ENCODE results near the gene NXPH4.
A peak's percentile ranks its signal among the peaks of the same experiment; 100 is the strongest.

NXPH4 gene
- total RNA-seq, result 0 to 9.2 (median 0.78) reads per million in 9 experiments

- peak; percentile 25 for ATAC-seq (replicated peaks)
- Mint-ChIP-seq H3K27ac (peak within 1 kb of the TSS; percentile 70 to 81), H3K4me3 (peak within 1 kb of the TSS; percentile 84 to 85), H3K4me1 (ENCODE audit: low read depth in 2 of 2) (peaks cover 40 to 43% of the 10 kb centered on the region in 2 donors), H3K9me3 (no peaks in the 10 kb centered on the region), H3K27me3 (peaks cover 71 to 85% of the 10 kb centered on the region in 2 donors), H3K36me3 (ENCODE audit: insufficient read depth) (peaks cover 23% of the 10 kb centered on the region)
- DNase-seq, result no peak
Observed at GRCh38 chr12:57216014-57216911, at the start of gene NXPH4. TSS of gene NXPH4 (plus strand) at chr12:57216794. CDS start at chr12:57216970, 176 bp downstream.

- peaks cover 0 to 10% of the 10 kb centered on the region in 2 donors for H3K27me3 Mint-ChIP-seq
- DNase-seq (no peak), ATAC-seq (replicated peaks) (no peak)
- H3K9me3 Mint-ChIP-seq, result no peaks in the 10 kb centered on the region
- H3K4me1 Mint-ChIP-seq (ENCODE audit: low read depth in 2 of 2), result no peaks in the 10 kb centered on the region
- no peak overlapping the region for H3K27ac Mint-ChIP-seq
- H3K36me3 Mint-ChIP-seq (ENCODE audit: insufficient read depth), result no peaks in the 10 kb centered on the region
- no peak overlapping the region for H3K4me3 Mint-ChIP-seq
Observed at GRCh38 chr12:57166971-57167371, 49.6 kb upstream of the NXPH4 start.

- H3K4me3 Mint-ChIP-seq, result no peak overlapping the region
- H3K9me3 Mint-ChIP-seq, result no peaks in the 10 kb centered on the region
- H3K27ac Mint-ChIP-seq, result peak overlapping the region in 1 of 2 donors; percentile 63
- DNase-seq (no peak), ATAC-seq (replicated peaks) (no peak)
- no peaks in the 10 kb centered on the region for H3K36me3 Mint-ChIP-seq (ENCODE audit: insufficient read depth)
- peaks cover 0 to under 1% of the 10 kb centered on the region in 2 donors for H3K4me1 Mint-ChIP-seq (ENCODE audit: low read depth in 2 of 2)
- peaks cover 0 to 10% of the 10 kb centered on the region in 2 donors for H3K27me3 Mint-ChIP-seq
Observed at GRCh38 chr12:57168058-57168457, 48.5 kb upstream of the NXPH4 start.

- Mint-ChIP-seq H3K4me3 (no peak overlapping the region), H3K27me3 (peaks cover 0 to 10% of the 10 kb centered on the region in 2 donors), H3K27ac (no peak overlapping the region), H3K4me1 (ENCODE audit: low read depth in 2 of 2) (peaks cover 0 to 2% of the 10 kb centered on the region in 2 donors), H3K36me3 (ENCODE audit: insufficient read depth) (no peaks in the 10 kb centered on the region), H3K9me3 (no peaks in the 10 kb centered on the region)
- ATAC-seq (replicated peaks) (no peak), DNase-seq (no peak)
Observed at GRCh38 chr12:57169046-57169795, 47.4 kb upstream of the NXPH4 start.

- Mint-ChIP-seq H3K4me3 (no peak overlapping the region), H3K4me1 (ENCODE audit: low read depth in 2 of 2) (peaks cover 0 to 2% of the 10 kb centered on the region in 2 donors), H3K9me3 (no peaks in the 10 kb centered on the region), H3K27ac (no peak overlapping the region), H3K27me3 (peaks cover 0 to 3% of the 10 kb centered on the region in 2 donors), H3K36me3 (ENCODE audit: insufficient read depth) (no peaks in the 10 kb centered on the region)
- ATAC-seq (replicated peaks) (no peak), DNase-seq (no peak)
Observed at GRCh38 chr12:57169969-57170368, 46.6 kb upstream of the NXPH4 start.

- no peak for DNase-seq
- H3K36me3 Mint-ChIP-seq (ENCODE audit: insufficient read depth), result no peaks in the 10 kb centered on the region
- no peak overlapping the region for H3K4me3 Mint-ChIP-seq
- H3K27me3 Mint-ChIP-seq, result no peaks in the 10 kb centered on the region
- peaks cover 0 to 2% of the 10 kb centered on the region in 2 donors for H3K4me1 Mint-ChIP-seq (ENCODE audit: low read depth in 2 of 2)
- H3K9me3 Mint-ChIP-seq, result no peaks in the 10 kb centered on the region
- no peak for ATAC-seq (replicated peaks)
- peak overlapping the region in 1 of 2 donors; percentile 65 for H3K27ac Mint-ChIP-seq
Observed at GRCh38 chr12:57170408-57170807, 46.2 kb upstream of the NXPH4 start.

GRCh38 chr12:57170927-57171326 is 45.7 kb upstream of the NXPH4 start:
- Mint-ChIP-seq H3K4me3 (no peak overlapping the region), H3K36me3 (ENCODE audit: insufficient read depth) (no peaks in the 10 kb centered on the region), H3K4me1 (ENCODE audit: low read depth in 2 of 2) (peaks cover 0 to 2% of the 10 kb centered on the region in 2 donors), H3K9me3 (no peaks in the 10 kb centered on the region), H3K27me3 (no peaks in the 10 kb centered on the region), H3K27ac (peak overlapping the region in 1 of 2 donors; percentile 65)
- ATAC-seq (replicated peaks) (no peak), DNase-seq (no peak)

- no peak overlapping the region for H3K4me3 Mint-ChIP-seq
- H3K9me3 Mint-ChIP-seq, result no peaks in the 10 kb centered on the region
- no peaks in the 10 kb centered on the region for H3K36me3 Mint-ChIP-seq (ENCODE audit: insufficient read depth)
- H3K4me1 Mint-ChIP-seq (ENCODE audit: low read depth in 2 of 2), result peaks cover 0 to 2% of the 10 kb centered on the region in 2 donors
- peak overlapping the region in 1 of 2 donors; percentile 35 for H3K27ac Mint-ChIP-seq
- no peaks in the 10 kb centered on the region for H3K27me3 Mint-ChIP-seq
- no peak for DNase-seq
- ATAC-seq (replicated peaks), result no peak
Observed at GRCh38 chr12:57171668-57172067, 44.9 kb upstream of the NXPH4 start.

- Mint-ChIP-seq H3K36me3 (ENCODE audit: insufficient read depth) (no peaks in the 10 kb centered on the region), H3K9me3 (no peaks in the 10 kb centered on the region), H3K4me1 (ENCODE audit: low read depth in 2 of 2) (peaks cover 0 to 2% of the 10 kb centered on the region in 2 donors), H3K27ac (no peak overlapping the region), H3K4me3 (no peak overlapping the region), H3K27me3 (peaks cover 2% of the 10 kb centered on the region in 2 donors)
- DNase-seq (no peak), ATAC-seq (replicated peaks) (peak; percentile 32)
Observed at GRCh38 chr12:57173089-57173488, 43.5 kb upstream of the NXPH4 start.

- Mint-ChIP-seq H3K9me3 (no peaks in the 10 kb centered on the region), H3K27me3 (peaks cover 6 to 8% of the 10 kb centered on the region in 2 donors), H3K4me1 (ENCODE audit: low read depth in 2 of 2) (peaks cover 0 to 2% of the 10 kb centered on the region in 2 donors), H3K4me3 (no peak overlapping the region), H3K36me3 (ENCODE audit: insufficient read depth) (no peaks in the 10 kb centered on the region), H3K27ac (peak overlapping the region in 1 of 2 donors; percentile 67)
- ATAC-seq (replicated peaks) (no peak), DNase-seq (no peak)
Observed at GRCh38 chr12:57173683-57174082, 42.9 kb upstream of the NXPH4 start.

GRCh38 chr12:57175428-57176138 is 41.0 kb upstream of the NXPH4 start:
- no peak overlapping the region for H3K4me3 Mint-ChIP-seq
- no peaks in the 10 kb centered on the region for H3K36me3 Mint-ChIP-seq (ENCODE audit: insufficient read depth)
- DNase-seq, result peak in 2 of 3 experiments; percentile 20 to 29
- ATAC-seq (replicated peaks), result no peak
- H3K27me3 Mint-ChIP-seq, result peaks cover 6 to 8% of the 10 kb centered on the region in 2 donors
- H3K4me1 Mint-ChIP-seq (ENCODE audit: low read depth in 2 of 2), result peaks cover 0 to 2% of the 10 kb centered on the region in 2 donors
- no peak overlapping the region for H3K27ac Mint-ChIP-seq
- H3K9me3 Mint-ChIP-seq, result no peaks in the 10 kb centered on the region

GRCh38 chr12:57176139-57176477 is 40.5 kb upstream of the NXPH4 start:
- DNase-seq (no peak), ATAC-seq (replicated peaks) (no peak)
- peaks cover 6 to 8% of the 10 kb centered on the region in 2 donors for H3K27me3 Mint-ChIP-seq
- peaks cover 0 to 2% of the 10 kb centered on the region in 2 donors for H3K4me1 Mint-ChIP-seq (ENCODE audit: low read depth in 2 of 2)
- no peaks in the 10 kb centered on the region for H3K9me3 Mint-ChIP-seq
- no peak overlapping the region for H3K4me3 Mint-ChIP-seq
- no peak overlapping the region for H3K27ac Mint-ChIP-seq
- H3K36me3 Mint-ChIP-seq (ENCODE audit: insufficient read depth), result no peaks in the 10 kb centered on the region

- Mint-ChIP-seq H3K36me3 (ENCODE audit: insufficient read depth) (no peaks in the 10 kb centered on the region), H3K4me1 (ENCODE audit: low read depth in 2 of 2) (peaks cover 0 to 2% of the 10 kb centered on the region in 2 donors), H3K27me3 (peaks cover 6 to 8% of the 10 kb centered on the region in 2 donors), H3K27ac (no peak overlapping the region), H3K4me3 (no peak overlapping the region), H3K9me3 (no peaks in the 10 kb centered on the region)
- ATAC-seq (replicated peaks) (no peak), DNase-seq (no peak)
Observed at GRCh38 chr12:57176846-57177245, 39.7 kb upstream of the NXPH4 start.

Data from effector memory CD8-positive, alpha-beta T cell (primary cell).